MG63 (cell line): ENCODE results near the gene ARID5B. TPM values are rescaled to one million over a fixed set of nuclear protein-coding genes. Genes with fewer than 3 reads are reported as not detected.
"Not testable (repeated sequence)": the region's sequence is repeated elsewhere in the genome, so short reads cannot be mapped to it uniquely, and the experiment has no call there.

Source experiments
- DNase-seq: peaks from one replicate; pipeline ENCODE4 v3.0.0-alpha.2; 2020
- H3K27me3 ChIP-seq: fragments of 250-450 bp; sonication (Bioruptor Pico); 2 replicates; pipeline ENCODE4 v1.5.1; 2020; ENCODE audit warnings: mild to moderate bottlenecking, moderate library complexity
- H3K36me3 ChIP-seq: fragments of 250-450 bp; sonication (Bioruptor Pico); 2 replicates; pipeline ENCODE4 v1.5.1; 2020; ENCODE audit warnings: mild to moderate bottlenecking, moderate library complexity
- H3K4me3 ChIP-seq: fragments of 250-450 bp; sonication (Bioruptor Pico); 2 replicates; pipeline ENCODE4 v1.5.1; 2020; ENCODE audit warnings: mild to moderate bottlenecking, moderate library complexity
- H3K9me3 ChIP-seq: fragments of 250-450 bp; sonication (Bioruptor Pico); 2 replicates; pipeline ENCODE4 v1.5.1; 2020; ENCODE audit warnings: mild to moderate bottlenecking, moderate library complexity
- total RNA-seq: library from RNA; depleted of rRNA; stranded (reverse); fragments of >200 nt; shearing (Covaris generic); gene quantifications from 2 replicates; pipeline ENCODE4 v1.2.3, GENCODE V29; 2014; ENCODE audit warnings: low replicate concordance

ARID5B gene
- total RNA-seq, 1 experiment from 2014 or later: 12.8 TPM

GRCh38 chr10:62021128-62021665 lies 119.7 kb downstream of the ARID5B start:
- Histone ChIP-seq H3K9me3 (peaks cover 3% of the 10 kb centered on the region; the same call in 1 of the 2 replicates), H3K36me3 (0 out of 2 replicates have a peak, but pooled peaks cover 3% of the 10 kb centered on the region), H3K27me3 (no peaks in the 10 kb centered on the region), H3K4me3 (no peak overlapping the region)
- no peak for DNase-seq

DNA sequence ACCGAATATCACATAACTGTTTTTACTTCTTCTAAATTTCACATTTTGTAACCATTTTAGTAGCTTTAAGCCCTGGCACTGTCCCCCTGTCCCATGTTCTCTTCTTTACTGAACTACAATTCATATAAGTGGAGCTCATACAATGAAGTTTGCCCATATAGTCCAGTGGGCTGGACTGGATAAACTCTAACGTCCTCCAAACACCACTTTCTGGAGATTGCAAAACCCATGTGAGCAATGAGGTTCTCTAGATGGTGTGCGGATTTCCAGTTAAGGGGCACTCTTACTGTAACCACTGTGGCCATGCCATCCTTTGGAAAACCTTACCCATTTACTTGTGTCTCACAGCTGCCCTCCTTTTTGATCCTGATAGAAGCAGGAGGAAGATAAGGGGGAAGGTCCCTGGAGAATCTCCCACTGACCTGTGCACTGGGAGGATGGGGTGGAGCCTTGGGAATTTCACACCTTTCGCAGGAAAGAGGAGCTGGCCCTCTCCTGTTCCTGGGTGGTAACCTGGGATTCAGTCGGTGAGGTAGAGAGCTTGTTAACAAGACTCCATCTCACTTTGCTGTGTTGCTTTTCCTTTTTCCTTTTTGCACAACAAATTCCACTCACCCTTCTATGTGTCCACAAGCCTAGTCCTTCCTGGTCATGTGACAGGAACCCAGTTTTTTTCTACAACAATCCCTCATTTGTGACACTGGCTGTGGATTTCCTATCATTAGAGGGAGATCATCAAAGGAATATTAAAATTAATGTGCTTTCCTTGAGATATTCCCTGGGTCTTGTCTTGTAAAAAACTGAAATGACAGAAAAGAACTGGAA lies 120.7 kb downstream of the ARID5B start:
- no peak for DNase-seq
- no peak overlapping the region for H3K4me3 ChIP-seq
- H3K36me3 ChIP-seq: 0 out of 2 replicates have a peak, but pooled peaks cover 3% of the 10 kb centered on the region
- H3K27me3 ChIP-seq: no peaks in the 10 kb centered on the region
- H3K9me3 ChIP-seq: peaks cover 3% of the 10 kb centered on the region; the same call in 1 of the 2 replicates

DNA sequence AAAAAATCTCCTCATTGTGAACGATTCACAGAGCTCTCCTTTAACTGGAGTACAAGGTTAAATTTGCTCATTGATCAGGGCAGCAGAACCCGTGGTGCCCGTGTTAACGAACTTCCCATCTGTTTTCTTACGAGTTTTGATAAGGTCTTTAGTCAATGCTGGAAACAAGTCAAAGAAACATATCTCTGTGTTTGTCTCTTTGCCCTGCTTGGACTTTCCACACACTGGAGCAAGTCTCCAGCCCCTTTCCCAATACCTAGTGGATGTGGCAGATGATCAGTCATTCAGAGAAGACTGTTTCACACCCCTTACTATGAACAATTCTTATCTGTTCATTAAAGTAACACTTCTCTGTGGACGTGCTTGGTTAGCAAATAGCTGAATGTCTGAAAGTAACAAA lies 121.3 kb downstream of the ARID5B start:
- H3K4me3 ChIP-seq: no peak overlapping the region
- H3K27me3 ChIP-seq: no peaks in the 10 kb centered on the region
- no peak for DNase-seq
- peaks cover 3% of the 10 kb centered on the region; the same call in 1 of the 2 replicates for H3K9me3 ChIP-seq
- 0 out of 2 replicates have a peak, but pooled peaks cover 3% of the 10 kb centered on the region for H3K36me3 ChIP-seq

DNA sequence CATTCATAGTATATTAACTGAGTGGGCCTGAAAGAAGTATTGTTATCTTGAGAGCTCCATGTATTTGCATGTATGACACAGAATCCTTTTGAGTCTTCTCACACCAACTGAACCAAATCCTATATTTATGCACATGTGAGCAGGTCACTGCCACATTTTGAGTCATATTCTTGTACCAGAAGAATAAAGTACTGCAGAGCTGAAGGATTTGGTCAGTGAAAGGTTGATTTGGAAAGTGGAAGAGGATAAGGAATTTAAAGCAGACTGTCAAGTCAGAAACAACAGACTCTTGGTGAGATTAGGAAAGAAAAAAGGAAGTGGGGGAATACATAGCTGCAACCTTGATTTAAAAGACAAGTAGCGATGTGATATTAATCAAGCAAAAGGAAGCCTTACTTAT lies 121.8 kb downstream of the ARID5B start:
- H3K36me3 ChIP-seq: 0 out of 2 replicates have a peak, but pooled peaks cover 3% of the 10 kb centered on the region
- H3K9me3 ChIP-seq: peaks cover 3% of the 10 kb centered on the region; the same call in 1 of the 2 replicates
- DNase-seq: no peak
- no peak overlapping the region for H3K4me3 ChIP-seq
- H3K27me3 ChIP-seq: no peaks in the 10 kb centered on the region

GRCh38 chr10:62024026-62024701 lies 122.7 kb downstream of the ARID5B start:
- H3K36me3 ChIP-seq: peaks cover 5% of the 10 kb centered on the region; the same call in 1 of the 2 replicates
- peaks cover 3% of the 10 kb centered on the region; the same call in 1 of the 2 replicates for H3K9me3 ChIP-seq
- DNase-seq: no peak
- H3K4me3 ChIP-seq: no peak overlapping the region
- no peaks in the 10 kb centered on the region for H3K27me3 ChIP-seq

DNA sequence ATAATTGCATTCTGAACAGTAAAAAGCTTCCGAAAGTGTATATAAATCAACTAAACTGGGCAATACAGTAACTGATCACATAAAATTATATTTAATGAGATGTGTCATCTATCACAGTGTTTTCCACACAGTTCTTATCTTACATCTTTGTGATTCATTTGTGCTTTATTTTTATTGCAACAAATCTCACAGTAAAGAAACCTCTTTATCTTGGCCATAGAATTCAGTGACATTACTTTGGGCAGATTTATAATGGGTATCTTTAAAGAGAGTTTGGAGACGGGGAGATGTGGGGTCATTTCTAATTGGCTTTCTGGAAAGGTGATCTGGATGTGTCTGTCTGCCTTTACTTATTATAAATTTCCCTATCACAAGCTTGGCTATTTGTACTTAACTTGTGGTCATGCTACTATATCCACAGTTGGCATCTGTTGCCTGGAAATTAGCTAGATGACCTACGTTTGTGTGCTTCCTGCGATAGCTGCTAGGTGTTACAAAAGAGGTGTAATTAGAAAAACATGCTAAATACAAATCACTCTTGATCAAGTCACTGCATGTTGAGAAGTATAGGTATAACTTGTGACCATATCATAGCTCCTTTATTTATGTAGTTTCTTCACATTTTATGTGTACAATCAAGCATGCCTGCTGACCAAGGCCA lies 123.8 kb downstream of the ARID5B start:
- Histone ChIP-seq H3K27me3 (no peaks in the 10 kb centered on the region), H3K9me3 (peaks cover 3% of the 10 kb centered on the region; the same call in 1 of the 2 replicates), H3K36me3 (peaks cover 7% of the 10 kb centered on the region; the same call in 1 of the 2 replicates), H3K4me3 (no peak overlapping the region)
- no peak for DNase-seq

DNA sequence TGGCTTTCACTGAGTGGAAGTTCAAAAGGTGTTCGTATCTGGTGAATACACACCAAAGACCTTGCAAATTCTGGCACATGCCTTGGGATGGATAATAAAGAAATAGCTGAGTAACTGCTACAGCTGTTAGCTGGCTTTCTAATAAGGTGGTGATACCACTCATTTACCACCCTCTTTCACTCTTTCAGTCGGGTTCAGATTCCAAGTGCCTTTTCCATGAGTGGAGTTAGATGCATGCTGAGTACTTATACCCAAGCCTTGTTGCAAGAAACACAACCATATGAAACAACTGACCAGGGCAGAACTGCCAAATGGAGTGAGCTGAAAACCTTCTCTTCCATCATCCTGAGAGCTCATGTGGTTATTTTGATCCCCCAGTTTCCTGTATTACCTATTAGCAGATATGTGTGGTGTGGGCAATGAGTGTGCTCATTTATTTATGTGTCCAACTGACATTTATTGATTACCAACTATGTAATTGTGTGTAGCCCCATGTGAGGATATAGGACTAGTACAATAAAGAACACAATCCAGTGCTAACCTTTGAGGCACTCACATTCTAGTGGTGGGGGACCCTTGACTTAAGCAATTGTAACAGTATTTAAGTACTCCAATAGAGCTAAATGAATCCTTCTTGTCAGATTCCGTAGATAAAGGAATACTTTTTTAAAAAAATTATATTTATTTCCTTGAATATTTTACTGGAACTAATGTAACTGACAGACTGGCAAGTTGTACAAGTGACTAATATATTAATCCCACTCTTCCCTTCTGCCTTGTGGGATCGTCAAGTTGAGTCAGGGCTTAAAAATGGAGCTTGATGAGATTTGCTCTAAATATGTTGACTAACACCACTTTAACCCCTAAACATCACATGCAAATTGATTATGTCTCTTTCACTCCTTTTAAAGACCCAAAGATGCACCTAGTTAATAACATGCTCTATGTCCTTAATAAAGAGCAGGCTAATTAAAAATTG lies 124.7 kb downstream of the ARID5B start:
- Histone ChIP-seq H3K4me3 (no peak overlapping the region), H3K9me3 (peaks cover 3% of the 10 kb centered on the region; the same call in 1 of the 2 replicates), H3K36me3 (peaks cover 7% of the 10 kb centered on the region; the same call in 1 of the 2 replicates), H3K27me3 (no peaks in the 10 kb centered on the region)
- peak; percentile 28 for DNase-seq

- H3K36me3 ChIP-seq: peaks cover 7% of the 10 kb centered on the region; the same call in 1 of the 2 replicates
- peaks cover 3% of the 10 kb centered on the region; the same call in 1 of the 2 replicates for H3K9me3 ChIP-seq
- no peaks in the 10 kb centered on the region for H3K27me3 ChIP-seq
- no peak for DNase-seq
- H3K4me3 ChIP-seq: no peak overlapping the region
Measured at GRCh38 chr10:62027841-62028501, 126.5 kb downstream of the ARID5B start.

DNA sequence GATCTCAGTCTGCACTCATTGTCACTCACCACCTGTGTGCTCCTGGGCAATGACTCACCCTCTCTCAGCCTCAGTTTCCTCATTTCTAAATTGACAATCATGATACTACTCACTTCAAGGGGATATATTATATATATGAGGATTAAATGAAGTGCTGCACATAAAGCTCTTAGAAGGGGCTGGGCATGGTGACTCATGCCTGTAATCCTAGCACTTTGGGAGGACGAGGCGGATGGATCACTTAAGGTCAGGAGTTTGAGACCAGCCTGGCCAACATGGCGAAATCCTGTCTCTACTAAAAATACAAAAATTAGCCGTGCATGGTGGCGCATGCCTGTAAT lies 127.0 kb downstream of the ARID5B start:
- not testable (repeated sequence) for DNase-seq, H3K9me3 ChIP-seq, H3K4me3 ChIP-seq

GRCh38 chr10:62029401-62029800 lies 127.9 kb downstream of the ARID5B start:
- Histone ChIP-seq H3K4me3 (no peak overlapping the region), H3K36me3 (peaks cover 4% of the 10 kb centered on the region; the same call in 1 of the 2 replicates), H3K9me3 (no peaks in the 10 kb centered on the region), H3K27me3 (no peaks in the 10 kb centered on the region)
- DNase-seq: no peak

More for the DNA sequence above, 127.0 kb downstream of the ARID5B start:
- not testable (repeated sequence) for H3K27me3 ChIP-seq, H3K36me3 ChIP-seq

GRCh38 chr10:62031507-62031906 lies 130.0 kb downstream of the ARID5B start:
- H3K4me3 ChIP-seq: no peak overlapping the region
- H3K36me3 ChIP-seq: peaks cover 4% of the 10 kb centered on the region; the same call in 1 of the 2 replicates
- no peaks in the 10 kb centered on the region for H3K9me3 ChIP-seq
- H3K27me3 ChIP-seq: no peaks in the 10 kb centered on the region
- no peak for DNase-seq

DNA sequence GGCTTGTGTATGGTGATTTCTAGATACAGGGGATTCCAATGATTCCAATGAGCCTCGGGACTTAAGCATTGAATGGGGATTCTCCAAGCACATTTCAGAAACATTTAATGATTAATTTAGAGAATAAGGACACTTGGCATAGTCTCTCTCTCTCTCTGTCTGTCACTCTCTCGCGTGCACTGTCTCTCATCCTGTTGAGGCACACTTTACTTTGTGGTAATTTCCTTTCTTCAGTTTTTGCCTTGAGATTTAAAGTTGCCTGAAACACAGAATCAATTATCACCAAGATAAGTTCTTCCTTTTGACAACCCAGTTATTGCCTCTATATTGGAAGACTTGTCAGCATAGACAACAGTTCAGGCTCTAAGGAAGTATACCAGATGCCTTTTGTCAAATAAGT lies 131.6 kb downstream of the ARID5B start:
- H3K36me3 ChIP-seq: peaks cover 4% of the 10 kb centered on the region; the same call in 1 of the 2 replicates
- no peak for DNase-seq
- H3K4me3 ChIP-seq: no peak overlapping the region
- no peaks in the 10 kb centered on the region for H3K27me3 ChIP-seq
- no peaks in the 10 kb centered on the region for H3K9me3 ChIP-seq

GRCh38 chr10:62034096-62034640 lies 132.7 kb downstream of the ARID5B start:
- Histone ChIP-seq H3K27me3 (no peaks in the 10 kb centered on the region), H3K36me3 (peaks cover 1% of the 10 kb centered on the region; the same call in 1 of the 2 replicates), H3K9me3 (no peaks in the 10 kb centered on the region), H3K4me3 (no peak overlapping the region)
- DNase-seq: no peak

GRCh38 chr10:62036186-62037081 lies 134.9 kb downstream of the ARID5B start:
- Histone ChIP-seq H3K4me3 (no peak overlapping the region), H3K27me3 (no peaks in the 10 kb centered on the region), H3K36me3 (no peaks in the 10 kb centered on the region; the same call in 1 of the 2 replicates), H3K9me3 (no peaks in the 10 kb centered on the region)
- peak; percentile 39 for DNase-seq
